K562 (cell line): ENCODE results near the gene ARHGAP26. TPM values are rescaled to one million over a fixed set of nuclear protein-coding genes. Genes with fewer than 3 reads are reported as not detected.

ENCODE experiments used
- GTF2E2 ChIP-seq: fragments of 200-800 bp; sonication (Bioruptor generic); IDR thresholded peaks from 2 replicates; pipeline ENCODE4 v1.6.1; 2016; ENCODE audit warnings: missing genetic modification characterization, missing compliant biosample characterization
- TEAD2 ChIP-seq: fragments of 450-650 bp; IDR thresholded peaks from 2 replicates; pipeline ENCODE4 v1.6.1; 2016; ENCODE audit warnings: missing genetic modification characterization, control low read depth, missing compliant biosample characterization
- ZNF407 ChIP-seq: fragments of 450-650 bp; IDR thresholded peaks from 2 replicates; pipeline ENCODE4 v1.6.1; 2016; ENCODE audit warnings: low read depth
- ZSCAN29 ChIP-seq: fragments of 450-650 bp; IDR thresholded peaks from 2 replicates; pipeline ENCODE4 v1.6.1; 2017
- polyA plus RNA-seq, 8 experiments: library from polyadenylated mRNA; depleted of rRNA in 4 of 8; stranded (reverse) in 5 of 8; unstranded in 3 of 8; fragments of >200 nt; fragmentation: Nextera tagmentation in 2 of 8; fragmentation: Illumina TruSeq in 1 of 8; extraction: Ambion mirVana in 2 of 8; extraction: Trizol in 1 of 8; gene quantifications; 2 replicates each; pipeline versions ENCODE4 v1.2.1 to v1.2.3, GENCODE V29; 2011 to 2014; ENCODE audit warnings: inconsistent platforms in 1 of 8, missing spikeins in 1 of 8
- total RNA-seq, 7 experiments: library from RNA; depleted of rRNA in 6 of 7; stranded (reverse); fragments of >200 nt in 6 of 7; fragmentation: Illumina TruSeq in 2 of 7; extraction: Trizol in 2 of 7; gene quantifications; 2 replicates each; pipeline versions ENCODE4 v1.2.1 to v1.2.3, GENCODE V29; 2011 to 2021; ENCODE audit warnings: low replicate concordance in 1 of 7

The ARHGAP26 gene
- total and polyA plus RNA-seq, 9 of the 15 experiments (the other 6 are each of a cell fraction or from before 2014, with no cell fraction given) = 0.13 to 1.1 (median 0.55) TPM

DNA sequence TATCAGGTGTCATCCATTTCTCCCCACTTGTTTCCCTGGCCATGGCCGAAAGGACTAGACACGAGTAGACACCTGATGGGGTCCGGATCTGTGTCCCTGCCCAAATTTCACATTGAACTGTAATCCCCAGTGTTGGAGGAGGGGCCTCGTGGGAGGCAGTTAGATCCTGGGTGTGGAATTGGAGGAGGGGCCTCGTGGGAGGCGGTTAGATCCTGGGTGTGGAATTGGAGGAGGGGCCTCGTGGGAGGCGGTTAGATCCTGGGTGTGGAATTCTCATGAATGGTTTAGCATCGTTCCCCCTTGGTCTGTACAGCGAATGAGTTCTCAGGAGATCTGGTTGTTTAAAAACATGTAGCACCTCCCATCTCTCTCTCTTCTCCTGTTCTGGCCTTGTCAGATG lies 467.5 kb downstream of the ARHGAP26 start (continued):
- TF ChIP-seq ZNF407 = no peak
- TF ChIP-seq TEAD2 (tag) = no peak
- TF ChIP-seq ZSCAN29 = no peak
- TF ChIP-seq GTF2E2 (tag) = no peak
